ENCODE measurements around the gene UCN2.

- TF ChIP-seq, protein P1, sequence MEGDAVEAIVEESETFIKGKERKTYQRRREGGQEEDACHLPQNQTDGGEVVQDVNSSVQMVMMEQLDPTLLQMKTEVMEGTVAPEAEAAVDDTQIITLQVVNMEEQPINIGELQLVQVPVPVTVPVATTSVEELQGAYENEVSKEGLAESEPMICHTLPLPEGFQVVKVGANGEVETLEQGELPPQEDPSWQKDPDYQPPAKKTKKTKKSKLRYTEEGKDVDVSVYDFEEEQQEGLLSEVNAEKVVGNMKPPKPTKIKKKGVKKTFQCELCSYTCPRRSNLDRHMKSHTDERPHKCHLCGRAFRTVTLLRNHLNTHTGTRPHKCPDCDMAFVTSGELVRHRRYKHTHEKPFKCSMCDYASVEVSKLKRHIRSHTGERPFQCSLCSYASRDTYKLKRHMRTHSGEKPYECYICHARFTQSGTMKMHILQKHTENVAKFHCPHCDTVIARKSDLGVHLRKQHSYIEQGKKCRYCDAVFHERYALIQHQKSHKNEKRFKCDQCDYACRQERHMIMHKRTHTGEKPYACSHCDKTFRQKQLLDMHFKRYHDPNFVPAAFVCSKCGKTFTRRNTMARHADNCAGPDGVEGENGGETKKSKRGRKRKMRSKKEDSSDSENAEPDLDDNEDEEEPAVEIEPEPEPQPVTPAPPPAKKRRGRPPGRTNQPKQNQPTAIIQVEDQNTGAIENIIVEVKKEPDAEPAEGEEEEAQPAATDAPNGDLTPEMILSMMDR (IDR thresholded peaks at IDR 0.05; ENCODE audit: low read depth, low read length, poor library complexity, severe bottlenecking) = no peak
- no peak for TF ChIP-seq EZH2phosphoT487 (IDR thresholded peaks at IDR 0.05; ENCODE audit: borderline replicate concordance, low read length)
Observed at GRCh38 chr3:48555231-48555948, 8.2 kb downstream of the UCN2 start.
